Mesendoderm (in vitro differentiated cells): Measurements from ENCODE around the gene AGBL1.

ENCODE experiments used
- DNase-seq: peaks from one replicate; pipeline ENCODE4 v3.0.0; 2013
- H2AK5ac ChIP-seq: 2 replicates; pipeline ENCODE4 v1.6.1; 2013; ENCODE audit warnings: low read length, inconsistent platforms
- H2BK120ac ChIP-seq: 2 replicates; pipeline ENCODE4 v1.6.1; 2013; ENCODE audit warnings: low read depth, mild to moderate bottlenecking, low read length, moderate library complexity, mixed read lengths
- H2BK15ac ChIP-seq: replicated peaks from 2 replicates; pipeline ENCODE4 v1.6.1; 2013; ENCODE audit warnings: low read depth, mild to moderate bottlenecking, moderate library complexity
- H2BK5ac ChIP-seq: 2 replicates; pipeline ENCODE4 v1.6.1; 2013; ENCODE audit warnings: low read length, inconsistent platforms
- H3K18ac ChIP-seq: 2 replicates; pipeline ENCODE4 v1.6.1; 2013; ENCODE audit warnings: mild to moderate bottlenecking, low read length, mixed read lengths
- H3K23ac ChIP-seq: one replicate; pipeline ENCODE4 v1.6.1; 2013; ENCODE audit warnings: low read length
- H3K27ac ChIP-seq: 2 replicates; pipeline ENCODE4 v1.5.1; 2013; ENCODE audit warnings: low read depth, mild to moderate bottlenecking, inconsistent platforms, low read length, moderate library complexity
- H3K27me3 ChIP-seq: 2 replicates; pipeline ENCODE4 v1.6.1; 2013; ENCODE audit warnings: low read length, control low read depth, mild to moderate bottlenecking, inconsistent platforms; ENCODE audit not compliant: insufficient read depth, poor library complexity
- H3K36me3 ChIP-seq: 2 replicates; pipeline ENCODE4 v1.6.1; 2013; ENCODE audit warnings: low read length, inconsistent platforms; ENCODE audit not compliant: control insufficient read depth, insufficient read depth
- H3K4ac ChIP-seq: one replicate; pipeline ENCODE4 v1.6.1; 2013; ENCODE audit warnings: low read depth, mild to moderate bottlenecking, low read length, moderate library complexity
- H3K4me1 ChIP-seq: 2 replicates; pipeline ENCODE4 v1.6.1; 2013; ENCODE audit warnings: low read depth, low read length, inconsistent platforms; ENCODE audit not compliant: control insufficient read depth
- H3K4me2 ChIP-seq: 2 replicates; pipeline ENCODE4 v1.6.1; 2013; ENCODE audit warnings: low read length
- H3K4me3 ChIP-seq: 2 replicates; pipeline ENCODE4 v1.5.1; 2013; ENCODE audit warnings: mild to moderate bottlenecking, low read length
- H3K56ac ChIP-seq: one replicate; pipeline ENCODE4 v1.6.1; 2013; ENCODE audit warnings: low read length
- H3K79me1 ChIP-seq: 2 replicates; pipeline ENCODE4 v1.6.1; 2013; ENCODE audit warnings: low read length, inconsistent platforms
- H3K79me2 ChIP-seq: 2 replicates; pipeline ENCODE4 v1.6.1; 2013; ENCODE audit warnings: mild to moderate bottlenecking, low read length; ENCODE audit not compliant: control insufficient read depth, insufficient read depth
- H3K9ac ChIP-seq: 2 replicates; pipeline ENCODE4 v1.6.1; 2013; ENCODE audit warnings: low read length, inconsistent platforms
- H4K5ac ChIP-seq: one replicate; pipeline ENCODE4 v1.6.1; 2013; ENCODE audit warnings: low read length
- H4K8ac ChIP-seq: one replicate; pipeline ENCODE4 v1.6.1; 2013; ENCODE audit warnings: low read depth, mild to moderate bottlenecking, control low read depth, low read length, moderate library complexity
- WGBS: extraction: QIAGEN DNeasy Blood & Tissue Kit; methylation state at CpG from one replicate; pipeline ENCODE4 v1.1.7; 2013; ENCODE audit warnings: low lambda C conversion rate, missing lambda C conversion rate; ENCODE audit not compliant: insufficient coverage; ENCODE audit errors: extremely low coverage; 5-methylcytosine and 5-hydroxymethylcytosine counted together

Gene AGBL1

DNA sequence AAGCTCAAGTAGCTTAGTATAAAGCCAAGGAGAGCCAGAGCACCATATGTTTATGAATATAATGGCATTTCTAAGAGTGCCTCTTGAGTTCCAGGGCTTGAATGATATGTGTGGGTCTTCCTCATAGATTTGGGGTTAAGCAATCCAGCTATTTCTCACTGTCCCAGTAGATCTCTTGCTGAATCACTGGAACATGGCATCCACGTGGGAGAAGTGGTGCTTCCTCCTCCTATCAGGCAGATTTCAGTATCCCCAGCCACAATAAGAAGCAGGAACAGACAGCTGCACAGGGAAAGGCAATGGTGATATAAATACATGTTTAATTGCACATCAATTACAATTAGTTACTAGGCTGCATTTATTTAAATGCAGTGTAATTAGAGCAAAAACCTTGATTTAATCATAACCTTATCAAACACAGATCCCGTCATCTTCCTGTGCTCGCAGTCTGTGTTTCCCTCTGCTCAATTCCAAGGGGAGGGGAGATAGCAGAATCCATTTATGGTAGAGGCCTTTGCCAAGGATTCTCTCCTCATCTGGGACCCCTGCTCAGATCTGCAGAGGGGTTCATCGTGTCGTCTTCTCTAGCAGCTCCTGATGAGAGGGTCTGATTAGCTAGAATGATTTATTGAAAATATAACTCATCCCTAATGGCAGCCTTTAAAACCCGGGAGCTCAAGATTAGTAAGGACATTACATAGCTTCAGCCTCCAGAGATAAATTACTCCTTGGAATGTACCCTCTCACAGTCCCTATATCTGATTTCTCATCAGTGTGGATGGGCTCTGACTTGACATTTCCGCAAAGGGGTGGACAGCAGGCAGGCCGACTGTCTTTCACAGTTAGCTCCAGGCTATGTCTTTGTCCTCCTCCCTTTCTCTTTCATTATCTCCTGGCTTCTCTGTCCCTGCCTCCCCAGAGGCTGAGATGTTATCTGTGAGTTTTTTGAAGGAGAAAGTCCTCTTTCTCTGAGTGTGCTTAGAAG is 775.9 kb downstream of the AGBL1 start:
- Histone ChIP-seq H4K8ac (no peak overlapping the region), H2BK15ac (no peak overlapping the region), H3K18ac (no peak overlapping the region), H3K4me1 (no peaks in the 10 kb centered on the region), H3K79me1 (no peaks in the 10 kb centered on the region), H2BK120ac (no peak overlapping the region), H3K9ac (no peak overlapping the region), H2AK5ac (no peak overlapping the region), H3K4me2 (no peak overlapping the region), H3K56ac (no peak overlapping the region), H4K5ac (no peak overlapping the region), H3K79me2 (no peaks in the 10 kb centered on the region), H3K4ac (no peak overlapping the region), H2BK5ac (no peak overlapping the region), H3K4me3 (no peak overlapping the region), H3K27ac (no peak overlapping the region), H3K27me3 (no peaks in the 10 kb centered on the region), H3K23ac (no peak overlapping the region), H3K36me3 (no peaks in the 10 kb centered on the region)
- DNase-seq, result peak; percentile 71
- WGBS, result no CpG with 5 or more reads among the region's 8 CpGs

DNA sequence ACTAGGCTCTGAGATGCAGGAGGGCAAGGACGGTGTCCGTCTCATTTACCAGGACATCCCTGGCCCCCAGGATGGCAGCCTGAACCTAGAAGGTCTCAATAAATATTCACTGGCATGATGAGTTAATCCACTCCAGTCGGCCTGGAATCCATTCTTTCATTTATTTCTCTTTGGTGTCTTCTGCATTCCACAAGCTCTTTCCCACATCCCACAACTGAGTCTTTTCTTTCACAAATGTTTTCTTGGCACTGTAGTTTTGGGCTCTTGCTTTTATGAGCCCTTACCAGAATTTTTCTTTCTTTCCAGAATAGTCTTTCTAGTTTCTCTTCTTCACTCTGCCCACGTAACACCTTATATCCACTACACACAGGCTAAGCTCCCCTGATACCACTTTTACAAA is 778.0 kb downstream of the AGBL1 start:
- H3K4me3 ChIP-seq, result no peak overlapping the region
- H2AK5ac ChIP-seq, result no peak overlapping the region
- no peak overlapping the region for H4K8ac ChIP-seq
- no peak overlapping the region for H2BK15ac ChIP-seq
- no peak overlapping the region for H3K9ac ChIP-seq
- no CpG with 5 or more reads among the region's 4 CpGs for WGBS
- no peak overlapping the region for H3K56ac ChIP-seq
- H3K27ac ChIP-seq, result no peak overlapping the region
- no peak overlapping the region for H2BK120ac ChIP-seq
- H4K5ac ChIP-seq, result no peak overlapping the region
- H2BK5ac ChIP-seq, result no peak overlapping the region
- H3K4ac ChIP-seq, result no peak overlapping the region
- H3K4me1 ChIP-seq, result no peaks in the 10 kb centered on the region
- H3K79me1 ChIP-seq, result no peaks in the 10 kb centered on the region
- no peak overlapping the region for H3K4me2 ChIP-seq
- H3K79me2 ChIP-seq, result no peaks in the 10 kb centered on the region
- no peak for DNase-seq
- H3K18ac ChIP-seq, result no peak overlapping the region
- no peak overlapping the region for H3K23ac ChIP-seq
- H3K27me3 ChIP-seq, result no peaks in the 10 kb centered on the region
- H3K36me3 ChIP-seq, result no peaks in the 10 kb centered on the region

DNA sequence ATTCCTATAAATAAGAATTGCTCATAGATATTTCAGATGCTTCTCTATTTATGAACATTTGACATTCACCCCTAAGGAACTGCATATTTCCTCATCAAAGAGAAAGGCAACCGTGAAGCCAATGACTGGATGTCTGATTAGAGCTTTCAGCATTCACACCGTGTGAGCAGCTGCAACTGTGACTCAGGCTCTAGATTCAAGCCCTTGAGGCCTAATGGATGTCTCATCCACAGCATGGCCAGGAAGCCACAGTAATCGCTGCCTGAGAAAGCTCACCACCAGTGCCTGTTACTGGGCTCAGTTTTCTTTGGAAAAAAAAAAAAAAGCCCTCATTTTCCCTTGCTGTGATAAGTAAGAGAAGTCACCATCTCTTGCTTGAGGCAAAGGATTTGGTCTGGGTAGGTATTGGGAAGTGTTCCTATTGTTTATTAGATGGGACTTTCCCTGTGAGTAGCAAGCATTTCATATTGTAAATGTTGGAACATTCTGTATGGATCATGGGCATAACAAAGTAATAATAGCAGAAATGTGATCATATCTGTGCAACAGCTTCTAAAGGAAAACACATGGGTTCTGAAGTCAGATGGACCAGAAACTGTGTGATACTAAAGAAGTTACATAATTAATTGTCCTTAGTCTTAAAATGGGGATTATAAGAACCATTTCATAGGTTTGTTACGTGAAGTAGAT is 783.7 kb downstream of the AGBL1 start:
- no peak overlapping the region for H3K27ac ChIP-seq
- no peak overlapping the region for H4K8ac ChIP-seq
- H3K18ac ChIP-seq, result no peak overlapping the region
- H2BK5ac ChIP-seq, result no peak overlapping the region
- H3K79me2 ChIP-seq, result no peaks in the 10 kb centered on the region
- no peak overlapping the region for H3K9ac ChIP-seq
- H3K23ac ChIP-seq, result no peak overlapping the region
- H2BK15ac ChIP-seq, result no peak overlapping the region
- no peaks in the 10 kb centered on the region for H3K4me1 ChIP-seq
- no peaks in the 10 kb centered on the region for H3K36me3 ChIP-seq
- no peak overlapping the region for H2BK120ac ChIP-seq
- 100% methylated on average over 1 of the region's 4 CpGs for WGBS
- no peak overlapping the region for H2AK5ac ChIP-seq
- no peaks in the 10 kb centered on the region for H3K79me1 ChIP-seq
- peak; percentile 40 for DNase-seq
- H3K27me3 ChIP-seq, result no peaks in the 10 kb centered on the region
- no peak overlapping the region for H3K4ac ChIP-seq
- no peak overlapping the region for H3K4me2 ChIP-seq
- H4K5ac ChIP-seq, result no peak overlapping the region
- no peak overlapping the region for H3K56ac ChIP-seq
- no peak overlapping the region for H3K4me3 ChIP-seq

DNA sequence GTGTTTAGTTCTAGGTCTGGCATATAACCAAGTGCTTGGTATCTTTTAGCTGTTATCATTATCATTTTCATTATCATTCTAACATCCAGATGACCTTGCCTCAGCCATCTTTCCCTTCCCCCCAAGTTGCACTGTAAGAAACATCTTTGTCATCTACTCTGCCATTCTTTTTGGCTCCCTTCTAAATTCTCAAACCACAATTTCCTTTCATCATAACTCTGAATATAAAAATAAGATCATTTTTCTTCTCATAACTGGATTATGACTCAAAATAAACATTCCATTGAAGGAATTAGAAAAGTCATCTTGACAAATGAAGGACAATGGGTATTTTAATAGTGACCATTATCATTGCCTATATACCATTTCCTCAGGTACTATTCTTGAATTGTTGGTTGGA is 786.2 kb downstream of the AGBL1 start:
- no peak overlapping the region for H3K23ac ChIP-seq
- H3K79me2 ChIP-seq, result no peaks in the 10 kb centered on the region
- no peaks in the 10 kb centered on the region for H3K79me1 ChIP-seq

DNA sequence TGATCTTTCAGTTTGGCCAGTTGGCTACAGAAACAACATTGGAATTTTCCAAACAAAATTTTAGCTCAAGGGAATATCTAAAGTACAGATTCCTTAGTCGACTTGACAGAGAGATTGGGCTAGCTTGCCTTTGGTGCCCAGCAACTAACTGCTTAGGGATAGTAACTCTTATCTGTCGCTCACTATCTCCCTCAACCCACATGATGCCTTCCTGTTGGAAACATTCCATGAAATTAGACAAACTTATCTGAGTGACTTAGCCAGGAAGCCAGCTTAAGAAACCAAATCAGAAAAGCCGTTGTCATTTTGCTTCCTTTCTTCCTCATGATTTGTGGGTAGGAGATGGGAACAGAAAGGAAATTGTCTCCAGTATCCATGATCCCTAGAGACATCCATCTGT is 791.2 kb downstream of the AGBL1 start:
- Histone ChIP-seq H3K79me2 (no peaks in the 10 kb centered on the region), H2BK5ac (no peak overlapping the region), H3K4me2 (no peak overlapping the region), H3K56ac (no peak overlapping the region), H3K4me3 (no peak overlapping the region), H3K27me3 (no peaks in the 10 kb centered on the region), H3K4ac (no peak overlapping the region), H2BK15ac (no peak overlapping the region), H3K27ac (no peak overlapping the region), H4K5ac (no peak overlapping the region), H2BK120ac (no peak overlapping the region), H3K9ac (no peak overlapping the region), H3K4me1 (no peaks in the 10 kb centered on the region), H3K23ac (no peak overlapping the region), H4K8ac (no peak overlapping the region), H3K79me1 (no peaks in the 10 kb centered on the region), H3K36me3 (no peaks in the 10 kb centered on the region), H2AK5ac (no peak overlapping the region), H3K18ac (no peak overlapping the region)
- WGBS, result no CpG with 5 or more reads among the region's 3 CpGs
- peak; percentile 35 for DNase-seq

More for the DNA sequence above, 786.2 kb downstream of the AGBL1 start:
- Histone ChIP-seq H3K4ac (no peak overlapping the region), H3K27ac (no peak overlapping the region), H3K36me3 (no peaks in the 10 kb centered on the region), H3K27me3 (no peaks in the 10 kb centered on the region), H2BK5ac (no peak overlapping the region), H2BK120ac (no peak overlapping the region), H4K8ac (no peak overlapping the region), H3K4me1 (no peaks in the 10 kb centered on the region), H2AK5ac (no peak overlapping the region), H2BK15ac (no peak overlapping the region), H3K9ac (no peak overlapping the region), H3K56ac (no peak overlapping the region), H3K18ac (no peak overlapping the region), H3K4me2 (no peak overlapping the region), H3K4me3 (no peak overlapping the region), H4K5ac (no peak overlapping the region)
- no peak for DNase-seq
